ENCODE measurements around the gene DRC7.
A peak's percentile ranks its signal among the peaks of the same experiment; 100 is the strongest.
"Not testable (repeated sequence)": the region's sequence is repeated elsewhere in the genome, so short reads cannot be mapped to it uniquely, and the experiment has no call there.

Gene DRC7

GRCh38 chr16:57660715-57661463 is 33.7 kb upstream of the DRC7 start:
- DNase-seq = no peak

GRCh38 chr16:57661510-57661909 is 33.1 kb upstream of the DRC7 start:
- no peak for DNase-seq

- no peak for DNase-seq
Observed at GRCh38 chr16:57661936-57662906, 32.4 kb upstream of the DRC7 start.

- DNase-seq = no peak
Observed at GRCh38 chr16:57663436-57663835, 31.2 kb upstream of the DRC7 start.

- no peak for DNase-seq
Observed at GRCh38 chr16:57663917-57664661, 30.5 kb upstream of the DRC7 start.

GRCh38 chr16:57664662-57665025 is 30.0 kb upstream of the DRC7 start:
- DNase-seq = no peak

GRCh38 chr16:57665541-57665940 is 29.1 kb upstream of the DRC7 start:
- DNase-seq = no peak

- DNase-seq = no peak
Observed at GRCh38 chr16:57666353-57667047, 28.1 kb upstream of the DRC7 start.

- peak in 1 of 2 donors; percentile 23 for DNase-seq
Observed at GRCh38 chr16:57667048-57667525, 27.5 kb upstream of the DRC7 start.

GRCh38 chr16:57667526-57668262 is 26.9 kb upstream of the DRC7 start:
- DNase-seq = peak in 1 of 2 donors; percentile 78

- DNase-seq = no peak
Observed at GRCh38 chr16:57668263-57668571, 26.4 kb upstream of the DRC7 start, which contains the start of gene ADGRG3. TSS of gene ADGRG3 (plus strand) at chr16:57668306. CDS start at chr16:57668348, 42 bp downstream.

- no peak for DNase-seq
Observed at GRCh38 chr16:57668630-57669475, 25.8 kb upstream of the DRC7 start.

GRCh38 chr16:57669476-57670162 is 25.0 kb upstream of the DRC7 start:
- no peak for DNase-seq

GRCh38 chr16:57670196-57670595 is 24.4 kb upstream of the DRC7 start:
- no peak for DNase-seq

- DNase-seq = not testable (repeated sequence)
Observed at GRCh38 chr16:57671451-57671850, 23.2 kb upstream of the DRC7 start.

GRCh38 chr16:57672416-57672815 is 22.2 kb upstream of the DRC7 start:
- no peak for DNase-seq

- no peak for DNase-seq
Observed at GRCh38 chr16:57672824-57673223, 21.8 kb upstream of the DRC7 start.

GRCh38 chr16:57675741-57676551 is 18.7 kb upstream of the DRC7 start:
- DNase-seq = no peak

GRCh38 chr16:57676553-57677085 is 18.0 kb upstream of the DRC7 start:
- DNase-seq = no peak
